ENCODE data around the gene PADI2. TPM values are rescaled to one million over a fixed set of nuclear protein-coding genes. Genes with fewer than 3 reads are reported as not detected.

PADI2 gene
- total RNA-seq, 2 donors from 2014 or later, result 0.52 to 0.63 TPM

GRCh38 chr1:17086751-17087150 is 32.5 kb downstream of the PADI2 start:
- H3K4me3 ChIP-seq, result no peak overlapping the region
- no peak for DNase-seq (ENCODE audit: low spot score)

GRCh38 chr1:17084787-17085186 is 34.5 kb downstream of the PADI2 start:
- no peak for TF ChIP-seq CTCF (IDR thresholded peaks at IDR 0.05)
- H3K36me3 ChIP-seq, result no peaks in the 10 kb centered on the region
- DNase-seq (ENCODE audit: low spot score), result no peak
- no peaks in the 10 kb centered on the region for H3K27me3 ChIP-seq
- H3K4me3 ChIP-seq, result no peak overlapping the region
- no peaks in the 10 kb centered on the region for H3K9me3 ChIP-seq
- H3K4me1 ChIP-seq, result no peaks in the 10 kb centered on the region
- H3K27ac ChIP-seq, result no peak overlapping the region

More at GRCh38 chr1:17086751-17087150, 32.5 kb downstream of the PADI2 start:
- Histone ChIP-seq H3K27ac (no peak overlapping the region), H3K36me3 (no peaks in the 10 kb centered on the region), H3K9me3 (no peaks in the 10 kb centered on the region), H3K27me3 (no peaks in the 10 kb centered on the region), H3K4me1 (no peaks in the 10 kb centered on the region)
- no peak for TF ChIP-seq CTCF (IDR thresholded peaks at IDR 0.05)

- Histone ChIP-seq H3K27ac (no peak overlapping the region), H3K27me3 (no peaks in the 10 kb centered on the region), H3K4me1 (no peaks in the 10 kb centered on the region), H3K4me3 (no peak overlapping the region), H3K36me3 (no peaks in the 10 kb centered on the region), H3K9me3 (no peaks in the 10 kb centered on the region)
- no peak for TF ChIP-seq CTCF (IDR thresholded peaks at IDR 0.05)
- no peak for DNase-seq (ENCODE audit: low spot score)
These were observed 36.5 kb downstream of the PADI2 start for GRCh38 chr1:17082761-17083160.

GRCh38 chr1:17081439-17081838 is 37.8 kb downstream of the PADI2 start:
- Histone ChIP-seq H3K27ac (no peak overlapping the region), H3K27me3 (no peaks in the 10 kb centered on the region), H3K9me3 (no peaks in the 10 kb centered on the region), H3K4me3 (no peak overlapping the region), H3K4me1 (no peaks in the 10 kb centered on the region), H3K36me3 (no peaks in the 10 kb centered on the region)
- DNase-seq (ENCODE audit: low spot score), result no peak
- no peak for TF ChIP-seq CTCF (IDR thresholded peaks at IDR 0.05)

GRCh38 chr1:17080880-17081279 is 38.4 kb downstream of the PADI2 start:
- no peak for TF ChIP-seq CTCF (IDR thresholded peaks at IDR 0.05)
- no peak overlapping the region for H3K27ac ChIP-seq

GRCh38 chr1:17080085-17080759 is 39.0 kb downstream of the PADI2 start:
- no peak for DNase-seq (ENCODE audit: low spot score)
- Histone ChIP-seq H3K4me1 (no peaks in the 10 kb centered on the region), H3K27me3 (no peaks in the 10 kb centered on the region), H3K36me3 (no peaks in the 10 kb centered on the region), H3K9me3 (no peaks in the 10 kb centered on the region), H3K4me3 (no peak overlapping the region), H3K27ac (no peak overlapping the region)
- no peak for TF ChIP-seq CTCF (IDR thresholded peaks at IDR 0.05)

More at GRCh38 chr1:17080880-17081279, 38.4 kb downstream of the PADI2 start:
- Histone ChIP-seq H3K27me3 (no peaks in the 10 kb centered on the region), H3K4me3 (no peak overlapping the region), H3K4me1 (no peaks in the 10 kb centered on the region), H3K36me3 (no peaks in the 10 kb centered on the region), H3K9me3 (no peaks in the 10 kb centered on the region)
- no peak for DNase-seq (ENCODE audit: low spot score)
